IMR-90 (cell line): ENCODE results near the gene ERC2. TPM values are rescaled to one million over a fixed set of nuclear protein-coding genes. Genes with fewer than 3 reads are reported as not detected.
A peak's percentile ranks its signal among the peaks of the same experiment; 100 is the strongest.

Source experiments
- ATAC-seq: fragments of 200-7000 bp; cut with Tn5 transposase; 2 replicates; pipeline ENCODE4 v1.9.1; 2020; ENCODE audit warnings: low read depth, mild to moderate bottlenecking, moderate library complexity
- BruUV-seq: library from RNA; stranded (reverse); fragments of 400-500 nt; replicated peaks from 2 replicates; lab custom pipeline; 2021; lab: Mats Ljungman, UMichigan
- CTCF ChIA-PET: fragments of 300-600 bp; formaldehyde crosslinking; extraction: SDS; loops from one replicate; lab custom pipeline; 2021; ENCODE audit warnings: antibody characterized with exemption; lab: Yijun Ruan, JAX
- POLR2A ChIA-PET: fragments of 300-600 bp; sonication (Branson Sonifier 250); formaldehyde crosslinking; loops from one replicate; lab custom pipeline; 2022; ENCODE audit warnings: antibody characterized with exemption; ENCODE audit not compliant: unreplicated experiment; lab: Charles Lee
- DNase-seq: peaks from one replicate; pipeline ENCODE4 v3.0.0; 2013
- H2AFZ ChIP-seq: replicated peaks from 2 replicates; pipeline ENCODE3; 2013; ENCODE audit warnings: low read length, mild to moderate bottlenecking; ENCODE audit not compliant: poor library complexity
- H2AK5ac ChIP-seq: 2 replicates; pipeline ENCODE4 v1.6.1; 2013; ENCODE audit warnings: low read depth, low read length, inconsistent platforms
- H2AK9ac ChIP-seq: replicated peaks from 2 replicates; pipeline ENCODE3; 2013; ENCODE audit warnings: mild to moderate bottlenecking, low read depth, low read length, moderate library complexity; ENCODE audit not compliant: poor library complexity
- H2BK120ac ChIP-seq: 2 replicates; pipeline ENCODE4 v1.6.1; 2013; ENCODE audit warnings: low read depth, low read length, inconsistent platforms
- H2BK15ac ChIP-seq: 3 replicates; pipeline ENCODE4 v1.6.1; 2013; ENCODE audit warnings: low read depth, low read length, inconsistent platforms
- H2BK20ac ChIP-seq: 2 replicates; pipeline ENCODE4 v1.6.1; 2013; ENCODE audit warnings: low read depth, mild to moderate bottlenecking, inconsistent platforms, low read length, moderate library complexity
- H2BK5ac ChIP-seq: 2 replicates; pipeline ENCODE4 v1.6.1; 2013; ENCODE audit warnings: mild to moderate bottlenecking, low read depth, low read length, inconsistent platforms; ENCODE audit not compliant: poor library complexity, severe bottlenecking
- H3K14ac ChIP-seq: replicated peaks from 2 replicates; pipeline ENCODE4 v1.6.1; 2013; ENCODE audit warnings: low read depth, low read length, inconsistent platforms
- H3K18ac ChIP-seq: 2 replicates; pipeline ENCODE4 v1.6.1; 2013; ENCODE audit warnings: low read depth, low read length, control low read depth
- H3K23ac ChIP-seq: 2 replicates; pipeline ENCODE4 v1.6.1; 2013; ENCODE audit warnings: low read depth, low read length, inconsistent platforms
- H3K27ac ChIP-seq: 2 replicates; pipeline ENCODE4 v1.5.1; 2013; ENCODE audit warnings: mild to moderate bottlenecking, control low read depth, low read length; ENCODE audit not compliant: insufficient read depth
- H3K27me3 ChIP-seq: 2 replicates; pipeline ENCODE4 v1.6.1; 2013; ENCODE audit warnings: low read length; ENCODE audit not compliant: control insufficient read depth, insufficient read depth
- H3K36me3 ChIP-seq: 2 replicates; pipeline ENCODE4 v1.6.1; 2013; ENCODE audit warnings: low read length, mixed read lengths; ENCODE audit not compliant: control insufficient read depth, insufficient read depth
- H3K4ac ChIP-seq: 2 replicates; pipeline ENCODE4 v1.6.1; 2013; ENCODE audit warnings: low read depth, low read length, inconsistent platforms
- H3K4me1 ChIP-seq: 2 replicates; pipeline ENCODE4 v1.6.1; 2013; ENCODE audit warnings: low read length, mixed read lengths; ENCODE audit not compliant: control insufficient read depth, insufficient read depth
- H3K4me2 ChIP-seq: 2 replicates; pipeline ENCODE4 v1.6.1; 2013; ENCODE audit warnings: low read depth, mild to moderate bottlenecking, control low read depth, low read length, moderate library complexity
- H3K4me3 ChIP-seq: 2 replicates; pipeline ENCODE4 v1.5.1; 2013; ENCODE audit warnings: low read depth, mild to moderate bottlenecking, control low read depth, low read length, moderate library complexity; ENCODE audit not compliant: insufficient read depth
- H3K56ac ChIP-seq: 2 replicates; pipeline ENCODE4 v1.6.1; 2013; ENCODE audit warnings: low read length, inconsistent platforms; ENCODE audit not compliant: insufficient read depth; ENCODE audit errors: extremely low read depth
- H3K79me1 ChIP-seq, 2 experiments: 2 replicates each; pipeline ENCODE4 v1.6.1; 2013; ENCODE audit warnings: low read length in 2 of 2, inconsistent platforms in 1 of 2, low read depth in 1 of 2
- H3K9ac ChIP-seq: 2 replicates; pipeline ENCODE4 v1.6.1; 2013; ENCODE audit warnings: low read depth, low read length, control low read depth
- H3K9me1 ChIP-seq: 2 replicates; pipeline ENCODE4 v1.6.1; 2013; ENCODE audit warnings: low read length, inconsistent platforms; ENCODE audit not compliant: insufficient read depth
- H3K9me3 ChIP-seq: 2 replicates; pipeline ENCODE4 v1.6.1; 2013; ENCODE audit warnings: low read length; ENCODE audit not compliant: control insufficient read depth, insufficient read depth
- H4K20me1 ChIP-seq: 2 replicates; pipeline ENCODE4 v1.6.1; 2013; ENCODE audit warnings: low read length, inconsistent platforms; ENCODE audit not compliant: insufficient read depth
- H4K5ac ChIP-seq: 2 replicates; pipeline ENCODE4 v1.6.1; 2013; ENCODE audit warnings: mild to moderate bottlenecking, low read depth, low read length, control low read depth
- H4K8ac ChIP-seq, 2 experiments: 2 replicates each; pipeline ENCODE4 v1.6.1; 2013; ENCODE audit warnings: low read depth in 2 of 2, low read length in 2 of 2, control low read depth in 1 of 2, inconsistent platforms in 1 of 2
- H4K91ac ChIP-seq: 2 replicates; pipeline ENCODE4 v1.6.1; 2013; ENCODE audit warnings: low read depth, low read length, inconsistent platforms; ENCODE audit not compliant: insufficient read depth
- BHLHE40 ChIP-seq: fragments of 150-350 bp; IDR thresholded peaks from 2 replicates; pipeline ENCODE4 v1.6.1; 2016; ENCODE audit warnings: mild to moderate bottlenecking, low read depth, low read length
- CHD1 ChIP-seq: IDR thresholded peaks from 2 replicates; pipeline ENCODE4 v1.6.1; 2012; ENCODE audit warnings: low read depth, low read length, improper control_type of control experiment
- WGBS, 2 experiments: methylation state at CpG; one replicate each; pipeline versions ENCODE4 v1.1.5 to v1.1.7; 2013; ENCODE audit warnings: missing lambda C conversion rate in 2 of 2; ENCODE audit not compliant: insufficient read length in 1 of 2; ENCODE audit errors: extremely low coverage in 2 of 2; 5-methylcytosine and 5-hydroxymethylcytosine counted together
- dilution Hi-C: fragments of 300-500 bp; cut with HindIII; formaldehyde crosslinking; loops from one replicate; pipeline ENCODE4 v1.14.3; 2018; ENCODE audit warnings: low sequenced_read_pairs; ENCODE audit not compliant: unreplicated experiment
- in situ Hi-C: fragments of 300-500 bp; cut with MboI; formaldehyde crosslinking; loops from 3 replicates; pipeline ENCODE4 v1.14.3; 2019; ENCODE audit warnings: low sequenced_read_pairs, inconsistent platforms, mixed read lengths
- intact Hi-C: fragments of 100-400 bp; cut with micrococcal nuclease; formaldehyde crosslinking; loops from 2 replicates; pipeline ENCODE4 v1.10.0; 2022
- polyA plus RNA-seq, 3 experiments: library from polyadenylated mRNA; depleted of rRNA; stranded (reverse); fragments of >200 nt; gene quantifications; 2 replicates each; pipeline ENCODE4 v1.2.3, GENCODE V29; 2012; ENCODE audit warnings: low replicate concordance in 1 of 3
- total RNA-seq: library from RNA; depleted of rRNA; stranded (reverse); fragments of >200 nt; gene quantifications from 2 replicates; pipeline ENCODE4 v1.2.3, GENCODE V29; 2012

The ERC2 gene
- total and polyA plus RNA-seq, 2 of the 4 experiments (the other 2 are of a cell fraction), result 0.17 to 0.18 TPM

GRCh38 chr3:55621026-55621422 is 847.2 kb downstream of the ERC2 start:
- ATAC-seq (no peak), DNase-seq (no peak)
- peak overlapping the region; percentile 86 for H3K14ac ChIP-seq
- no peak overlapping the region for H2AFZ ChIP-seq
- intact Hi-C loops (loop anchor here (5.0 to 10.0 kb wide), 3 partner anchors 101 to 426 kb away; no protein-coding TSS in a partner anchor), in situ Hi-C loops (no loop called here), dilution Hi-C loops (no loop called here)
- H3K27me3 ChIP-seq, result no peaks in the 10 kb centered on the region
- H3K4me3 ChIP-seq, result no peak overlapping the region
- H2AK9ac ChIP-seq, result no peak overlapping the region
- H3K18ac ChIP-seq, result peak overlapping the region; percentile 99
- H3K23ac ChIP-seq, result 0 out of 2 replicates have a peak overlapping the region, but pooled peaks have one; percentile 89
- H2BK120ac ChIP-seq, result peak overlapping the region; percentile 97
- 83% methylated on average over 1 of the region's 3 CpGs; no CpG with 5 or more reads in 1 of the 2 experiments for WGBS, 2 experiments
- ChIA-PET POLR2A (no interaction called here), CTCF (no interaction called here)
- H4K20me1 ChIP-seq, result no peaks in the 10 kb centered on the region
- H2AK5ac ChIP-seq, result peak overlapping the region; percentile 66; the same call in 1 of the 2 replicates
- no peaks in the 10 kb centered on the region for H3K79me1 ChIP-seq
- peak overlapping the region; percentile 86 for H2BK5ac ChIP-seq
- H4K5ac ChIP-seq, result peak overlapping the region; percentile 99
- H3K9me1 ChIP-seq, result peaks cover 10% of the 10 kb centered on the region
- peak overlapping the region; percentile 89 for H4K91ac ChIP-seq
- no peak overlapping the region; the same call in 1 of the 2 replicates for H3K27ac ChIP-seq
- peaks cover 16% of the 10 kb centered on the region for H3K4me1 ChIP-seq
- no peaks in the 10 kb centered on the region for H3K36me3 ChIP-seq
- no peak overlapping the region for H3K9ac ChIP-seq
- peak overlapping the region; percentile 63 to 76; a peak in 3 of 4 replicates for H4K8ac ChIP-seq
- H3K4me2 ChIP-seq, result no peak overlapping the region
- TF ChIP-seq CHD1, result no peak
- TF ChIP-seq BHLHE40, result no peak
- H3K56ac ChIP-seq, result no peak overlapping the region
- H3K9me3 ChIP-seq, result no peaks in the 10 kb centered on the region
- H2BK15ac ChIP-seq, result peak overlapping the region; percentile 96; the same call in 2 of the 3 replicates
- H2BK20ac ChIP-seq, result peak overlapping the region; percentile 93
- BruUV-seq, result no TSS peak
- H3K4ac ChIP-seq, result peak overlapping the region; percentile 85
